Thoracic aorta (tissue), 2 donors: Measurements from ENCODE around the gene CCDC27. TPM values are rescaled to one million over a fixed set of nuclear protein-coding genes. Genes with fewer than 3 reads are reported as not detected.
"Not testable (repeated sequence)": the region's sequence is repeated elsewhere in the genome, so short reads cannot be mapped to it uniquely, and the experiment has no call there.

Experiments
- ATAC-seq: fragments of 150-250 bp; one replicate; pipeline ENCODE4 v1.8.0; 2017; ENCODE audit warnings: low read depth; ENCODE audit not compliant: insufficient number of reproducible peaks, low FRiP score
- DNase-seq: peaks from one replicate; pipeline ENCODE4 v3.0.0-alpha.2; 2020; ENCODE audit warnings: low spot score
- H3K27ac ChIP-seq, 2 donors: fragments of 200-600 bp; sonication (generic); 1 replicate in 1 of 2; 2 replicates in 1 of 2; pipeline ENCODE4 v1.5.1; 2016; ENCODE audit warnings: mild to moderate bottlenecking in 2 of 2, moderate library complexity in 2 of 2
- H3K27me3 ChIP-seq: fragments of 200-600 bp; sonication (generic); replicated peaks from 2 replicates; pipeline ENCODE4 v1.6.0; 2016; ENCODE audit warnings: mild to moderate bottlenecking; ENCODE audit not compliant: insufficient read depth
- H3K36me3 ChIP-seq: fragments of 200-600 bp; sonication (generic); one replicate; pipeline ENCODE4 v1.5.1; 2016
- H3K4me1 ChIP-seq, 2 donors: fragments of 200-600 bp; sonication (generic); 1 replicate in 1 of 2; 2 replicates in 1 of 2; pipeline versions ENCODE4 v1.5.1 to v1.6.0; 2016; ENCODE audit warnings: low read depth in 2 of 2, mild to moderate bottlenecking in 1 of 2; ENCODE audit not compliant: control insufficient read depth in 1 of 2
- H3K4me3 ChIP-seq: fragments of 200-600 bp; sonication (generic); 2 replicates; pipeline ENCODE4 v1.5.1; 2016; ENCODE audit warnings: mild to moderate bottlenecking
- H3K9me3 ChIP-seq: fragments of 200-600 bp; sonication (generic); 2 replicates; pipeline ENCODE4 v1.5.1; 2016
- CTCF ChIP-seq: fragments of 200-600 bp; sonication (generic); IDR thresholded peaks from one replicate; pipeline ENCODE4 v1.5.1; 2019; ENCODE audit warnings: antibody characterized with exemption
- total RNA-seq, 2 donors: library from RNA; depleted of rRNA; stranded (reverse); fragments of >200 nt; gene quantifications; one replicate each; pipeline versions ENCODE4 v1.1.0 to v1.2.3, GENCODE V29; 2016

CCDC27 gene
- total RNA-seq, 2 donors from 2014 or later = not detected

GRCh38 chr1:3805038-3805437 lies 52.8 kb downstream of the CCDC27 start:
- Histone ChIP-seq H3K27me3 (no peaks in the 10 kb centered on the region), H3K4me3 (no peak overlapping the region), H3K4me1 (no peaks in the 10 kb centered on the region), H3K9me3 (no peaks in the 10 kb centered on the region), H3K36me3 (no peaks in the 10 kb centered on the region), H3K27ac (no peak overlapping the region)
- no peak for TF ChIP-seq CTCF
- DNase-seq = no peak
- no peak for ATAC-seq

GRCh38 chr1:3807769-3808168 lies 55.5 kb downstream of the CCDC27 start:
- H3K9me3 ChIP-seq = no peaks in the 10 kb centered on the region
- no peak for TF ChIP-seq CTCF

GRCh38 chr1:3809680-3810079 lies 57.4 kb downstream of the CCDC27 start:
- Histone ChIP-seq H3K27ac (no peak overlapping the region), H3K36me3 (peaks cover 5% of the 10 kb centered on the region), H3K4me3 (no peak overlapping the region), H3K9me3 (no peaks in the 10 kb centered on the region), H3K4me1 (no peaks in the 10 kb centered on the region), H3K27me3 (no peaks in the 10 kb centered on the region)
- TF ChIP-seq CTCF = no peak
- no peak for ATAC-seq
- DNase-seq = no peak

More at GRCh38 chr1:3807769-3808168, 55.5 kb downstream of the CCDC27 start:
- Histone ChIP-seq H3K4me3 (no peak overlapping the region), H3K27ac (no peak overlapping the region), H3K4me1 (no peaks in the 10 kb centered on the region), H3K27me3 (no peaks in the 10 kb centered on the region), H3K36me3 (no peaks in the 10 kb centered on the region)
- no peak for DNase-seq
- ATAC-seq = no peak

GRCh38 chr1:3810149-3810761 lies 58.0 kb downstream of the CCDC27 start:
- H3K9me3 ChIP-seq, DNase-seq, H3K27me3 ChIP-seq, H3K4me1 ChIP-seq, H3K4me3 ChIP-seq, H3K27ac ChIP-seq, ATAC-seq: not testable (repeated sequence)
- peaks cover 10% of the 10 kb centered on the region for H3K36me3 ChIP-seq

- no peaks in the 10 kb centered on the region for H3K27me3 ChIP-seq
- TF ChIP-seq CTCF = no peak
- H3K36me3 ChIP-seq = peaks cover 13% of the 10 kb centered on the region
- no peak for ATAC-seq
- DNase-seq = no peak
- H3K9me3 ChIP-seq = no peaks in the 10 kb centered on the region
- H3K4me3 ChIP-seq = no peak overlapping the region
- H3K27ac ChIP-seq = no peak overlapping the region
- H3K4me1 ChIP-seq = no peaks in the 10 kb centered on the region
Measured at GRCh38 chr1:3811595-3811911, 59.3 kb downstream of the CCDC27 start.

- H3K36me3 ChIP-seq = peaks cover 13% of the 10 kb centered on the region
- H3K9me3 ChIP-seq = no peaks in the 10 kb centered on the region
- no peak overlapping the region for H3K4me3 ChIP-seq
- no peak for TF ChIP-seq CTCF
- ATAC-seq = no peak
- no peaks in the 10 kb centered on the region for H3K4me1 ChIP-seq
- no peaks in the 10 kb centered on the region for H3K27me3 ChIP-seq
- DNase-seq = no peak
- no peak overlapping the region for H3K27ac ChIP-seq
Measured at GRCh38 chr1:3814065-3814464, 61.8 kb downstream of the CCDC27 start.
